HepG2 (cell line): Measurements from ENCODE around the gene UBE2Q1.

Experiments
- CTCF ChIP-seq: sonication (generic); formaldehyde crosslinking; IDR thresholded peaks from 2 replicates; pipeline ENCODE4 v1.5.0; 2020; ENCODE audit warnings: mild to moderate bottlenecking, missing genetic modification reagents, moderate library complexity
- GABPA ChIP-seq, 2 experiments: IDR thresholded peaks; 2 replicates each; pipeline ENCODE4 v1.6.1; 2011 to 2016; ENCODE audit warnings: low read depth in 2 of 2, low read length in 1 of 2, missing biosample characterization in 1 of 2, missing genetic modification characterization in 1 of 2
- RXRA ChIP-seq: sonication (generic); formaldehyde crosslinking; IDR thresholded peaks from 2 replicates; pipeline ENCODE4 v1.5.1; 2020; ENCODE audit warnings: missing genetic modification reagents
- SETDB1 ChIP-seq: sonication (generic); formaldehyde crosslinking; IDR thresholded peaks from 2 replicates; pipeline ENCODE4 v1.5.1; 2020; ENCODE audit warnings: missing genetic modification reagents, mild to moderate bottlenecking, borderline replicate concordance
- ZBTB42 ChIP-seq: sonication (generic); formaldehyde crosslinking; IDR thresholded peaks from 2 replicates; pipeline ENCODE4 v1.5.0; 2020; ENCODE audit warnings: mild to moderate bottlenecking, missing genetic modification reagents
- ZNF350 ChIP-seq: sonication (generic); formaldehyde crosslinking; IDR thresholded peaks from 2 replicates; pipeline ENCODE4 v1.4.0; 2020; ENCODE audit warnings: mild to moderate bottlenecking, low read depth, missing genetic modification reagents, borderline replicate concordance
- ZNF687 ChIP-seq: sonication (generic); formaldehyde crosslinking; IDR thresholded peaks from 2 replicates; pipeline ENCODE4 v1.5.1; 2020; ENCODE audit warnings: mild to moderate bottlenecking, missing genetic modification reagents, moderate library complexity
- ZNF766 ChIP-seq: sonication (generic); formaldehyde crosslinking; IDR thresholded peaks from 2 replicates; pipeline ENCODE4 v1.5.0; 2020; ENCODE audit warnings: missing genetic modification reagents, borderline replicate concordance

- TF ChIP-seq ZNF766 (no peak), ZBTB42 (CRISPR knock-in tag) (no peak), RXRA (no peak), GABPA (IDR thresholded peaks at IDR 0.05; ENCODE audit: low read depth, low read length) (no peak), GABPA (CRISPR knock-in tag; IDR thresholded peaks at IDR 0.05; ENCODE audit: low read depth) (no peak), CTCF (CRISPR knock-in tag) (peak; percentile 81), ZNF687 (CRISPR knock-in tag) (no peak), SETDB1 (CRISPR knock-in tag) (no peak), ZNF350 (no peak)
Observed at GRCh38 chr1:154533952-154534844, 24.3 kb downstream of the UBE2Q1 start.
